H9 (cell line): ENCODE results near the gene EYA4. TPM values are rescaled to one million over a fixed set of nuclear protein-coding genes. Genes with fewer than 3 reads are reported as not detected.

Experiments
- DNase-seq: peaks from one replicate; pipeline ENCODE4 v3.0.0-alpha.2; 2017
- H2AFZ ChIP-seq: one replicate; pipeline ENCODE4 v1.6.1; 2013; ENCODE audit warnings: mild to moderate bottlenecking, low read length, control low read depth, moderate library complexity
- H2AK5ac ChIP-seq: 2 replicates; pipeline ENCODE4 v1.6.1; 2013; ENCODE audit warnings: low read length, control low read depth, mixed read lengths; ENCODE audit not compliant: insufficient read length
- H2BK120ac ChIP-seq: one replicate; pipeline ENCODE4 v1.6.1; 2013; ENCODE audit warnings: low read depth, mild to moderate bottlenecking, low read length, control low read depth, inconsistent platforms; ENCODE audit not compliant: poor library complexity, severe bottlenecking
- H2BK12ac ChIP-seq: 2 replicates; pipeline ENCODE4 v1.6.1; 2013; ENCODE audit warnings: low read length, control low read depth, mixed read lengths, low read depth; ENCODE audit not compliant: insufficient read length
- H2BK15ac ChIP-seq: 2 replicates; pipeline ENCODE4 v1.6.1; 2013; ENCODE audit warnings: low read depth, low read length, control low read depth
- H2BK20ac ChIP-seq: one replicate; pipeline ENCODE4 v1.6.1; 2013; ENCODE audit warnings: low read depth, mild to moderate bottlenecking, low read length, control low read depth, inconsistent platforms; ENCODE audit not compliant: poor library complexity, severe bottlenecking
- H2BK5ac ChIP-seq: 2 replicates; pipeline ENCODE4 v1.6.1; 2013; ENCODE audit warnings: low read length, control low read depth, mixed read lengths; ENCODE audit not compliant: insufficient read length
- H3K14ac ChIP-seq: 2 replicates; pipeline ENCODE4 v1.6.1; 2013; ENCODE audit warnings: low read length, control low read depth; ENCODE audit not compliant: insufficient read depth
- H3K18ac ChIP-seq: 2 replicates; pipeline ENCODE4 v1.6.1; 2013; ENCODE audit warnings: low read depth, mild to moderate bottlenecking, mixed read lengths, low read length, control low read depth; ENCODE audit not compliant: insufficient read length
- H3K23ac ChIP-seq: 2 replicates; pipeline ENCODE4 v1.6.1; 2013; ENCODE audit warnings: low read length, control low read depth, mixed read lengths, low read depth; ENCODE audit not compliant: insufficient read length
- H3K23me2 ChIP-seq: 2 replicates; pipeline ENCODE4 v1.6.1; 2013; ENCODE audit warnings: low read depth, mild to moderate bottlenecking, mixed read lengths, low read length, control low read depth; ENCODE audit not compliant: insufficient read length, poor library complexity, severe bottlenecking
- H3K27ac ChIP-seq: 2 replicates; pipeline ENCODE4 v1.5.1; 2013; ENCODE audit warnings: low read length, control low read depth, mixed read lengths, low read depth; ENCODE audit not compliant: insufficient read length
- H3K27me3 ChIP-seq: 2 replicates; pipeline ENCODE4 v1.6.1; 2013; ENCODE audit warnings: low read length, control low read depth, inconsistent platforms; ENCODE audit not compliant: insufficient read depth
- H3K4ac ChIP-seq: 2 replicates; pipeline ENCODE4 v1.6.1; 2013; ENCODE audit warnings: low read depth, mild to moderate bottlenecking, control low read depth, inconsistent platforms, low read length, moderate library complexity
- H3K4me1 ChIP-seq: 2 replicates; pipeline ENCODE4 v1.6.1; 2013; ENCODE audit warnings: low read length, control low read depth, inconsistent platforms; ENCODE audit not compliant: insufficient read depth
- H3K4me2 ChIP-seq: 2 replicates; pipeline ENCODE4 v1.6.1; 2013; ENCODE audit warnings: low read length, control low read depth, mixed read lengths; ENCODE audit not compliant: insufficient read length, insufficient read depth
- H3K56ac ChIP-seq: 2 replicates; pipeline ENCODE4 v1.6.1; 2013; ENCODE audit warnings: low read depth, mild to moderate bottlenecking, mixed read lengths, low read length, control low read depth; ENCODE audit not compliant: insufficient read length
- H3K79me1 ChIP-seq: 2 replicates; pipeline ENCODE4 v1.6.1; 2013; ENCODE audit warnings: low read depth, mild to moderate bottlenecking, moderate library complexity, low read length, control low read depth, inconsistent platforms; ENCODE audit not compliant: insufficient read depth, poor library complexity, severe bottlenecking
- H3K79me2 ChIP-seq: 2 replicates; pipeline ENCODE4 v1.6.1; 2013; ENCODE audit warnings: low read length, control low read depth, inconsistent platforms; ENCODE audit not compliant: insufficient read depth
- H3K9ac ChIP-seq: 2 replicates; pipeline ENCODE4 v1.6.1; 2013; ENCODE audit warnings: low read length, control low read depth, mixed read lengths; ENCODE audit not compliant: insufficient read length; ENCODE audit errors: extremely low read depth
- H3K9me3 ChIP-seq: one replicate; pipeline ENCODE4 v1.6.1; 2013; ENCODE audit warnings: low read depth, low read length, inconsistent platforms; ENCODE audit not compliant: control insufficient read depth
- H3T11ph ChIP-seq: one replicate; pipeline ENCODE4 v1.6.1; 2013; ENCODE audit warnings: mild to moderate bottlenecking, low read length, control low read depth, inconsistent platforms
- H4K20me1 ChIP-seq: one replicate; pipeline ENCODE4 v1.6.1; 2013; ENCODE audit not compliant: control insufficient read depth, insufficient read length, insufficient read depth
- H4K5ac ChIP-seq: 2 replicates; pipeline ENCODE4 v1.6.1; 2013; ENCODE audit warnings: low read depth, mild to moderate bottlenecking, mixed read lengths, low read length, control low read depth; ENCODE audit not compliant: insufficient read length
- H4K8ac ChIP-seq: replicated peaks from 2 replicates; pipeline ENCODE4 v1.6.1; 2013; ENCODE audit warnings: low read length, control low read depth, mixed read lengths, low read depth; ENCODE audit not compliant: insufficient read length
- H4K91ac ChIP-seq: 2 replicates; pipeline ENCODE4 v1.6.1; 2013; ENCODE audit warnings: low read depth, mild to moderate bottlenecking, moderate library complexity, mixed read lengths, low read length, control low read depth; ENCODE audit not compliant: insufficient read length
- H3K27ac Mint-ChIP-seq, 3 experiments: 2 replicates in 2 of 3; 3 replicates in 1 of 3; pipeline ENCODE4 v1.8.0; 2020 to 2021; ENCODE audit warnings: mixed read lengths in 3 of 3, mild to moderate bottlenecking in 1 of 3, moderate library complexity in 1 of 3
- H3K27me3 Mint-ChIP-seq: 2 replicates; pipeline ENCODE4 v1.8.0; 2021; ENCODE audit warnings: low read depth, mild to moderate bottlenecking, moderate library complexity, mixed read lengths
- H3K36me3 Mint-ChIP-seq, 3 experiments: 2 replicates in 2 of 3; 3 replicates in 1 of 3; pipeline ENCODE4 v1.8.0; 2020 to 2021; ENCODE audit warnings: low read depth in 3 of 3, mixed read lengths in 3 of 3; ENCODE audit not compliant: insufficient read depth in 1 of 3
- H3K4me1 Mint-ChIP-seq, 2 experiments: 2 replicates each; pipeline ENCODE4 v1.8.0; 2020; ENCODE audit warnings: mixed read lengths in 2 of 2
- H3K4me3 Mint-ChIP-seq, 2 experiments: 2 replicates in 1 of 2; 3 replicates in 1 of 2; pipeline ENCODE4 v1.8.0; 2020 to 2021; ENCODE audit warnings: mild to moderate bottlenecking in 2 of 2, mixed read lengths in 2 of 2, moderate library complexity in 1 of 2
- H3K9me3 Mint-ChIP-seq, 2 experiments: 2 replicates in 1 of 2; 3 replicates in 1 of 2; pipeline ENCODE4 v1.8.0; 2020; ENCODE audit warnings: mild to moderate bottlenecking in 2 of 2, mixed read lengths in 2 of 2, moderate library complexity in 1 of 2
- WGBS: extraction: QIAGEN DNeasy Blood & Tissue Kit; methylation state at CpG from one replicate; pipeline ENCODE4 v1.1.7; 2013; ENCODE audit warnings: missing lambda C conversion rate, low lambda C conversion rate, mixed read lengths; ENCODE audit not compliant: insufficient read length; ENCODE audit errors: extremely low coverage; 5-methylcytosine and 5-hydroxymethylcytosine counted together
- total RNA-seq: library from RNA; stranded (reverse); gene quantifications from 2 replicates; pipeline ENCODE4 v1.2.1, GENCODE V29; 2021
- TF ChIP-seq, protein P1 (sequence below): fragments of 200-600 bp; sonication (generic); conservative IDR thresholded peaks from 3 replicates; pipeline ENCODE4 v1.8.0; 2021; ENCODE audit warnings: antibody characterized with exemption, mild to moderate bottlenecking

The EYA4 gene
- total RNA-seq, 1 experiment from 2014 or later, result 0.26 TPM

DNA sequence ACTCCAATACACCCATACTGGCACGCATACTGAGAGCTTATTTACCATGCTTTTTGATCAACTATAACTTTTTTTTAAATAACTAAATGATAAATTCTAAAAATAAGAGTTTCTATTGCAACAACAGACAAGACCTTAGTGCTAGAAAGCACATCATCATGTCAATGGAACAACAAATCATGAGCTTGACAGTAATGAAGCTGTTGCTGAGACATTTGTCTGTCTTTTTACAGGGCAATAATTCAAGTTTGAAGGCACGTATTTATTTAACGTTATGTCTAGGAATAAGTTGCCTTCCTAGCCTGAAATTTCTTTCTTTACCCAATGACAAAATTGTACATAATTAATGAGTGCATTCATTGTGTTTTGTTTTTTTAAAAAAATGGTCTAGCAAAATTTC is 299.2 kb downstream of the EYA4 start:
- no peak overlapping the region for H3K9ac ChIP-seq
- WGBS, result no CpG with 5 or more reads among the region's 3 CpGs
- no peak overlapping the region for H3K27ac ChIP-seq
- no peak overlapping the region for H2BK12ac ChIP-seq
- TF ChIP-seq, protein P1, sequence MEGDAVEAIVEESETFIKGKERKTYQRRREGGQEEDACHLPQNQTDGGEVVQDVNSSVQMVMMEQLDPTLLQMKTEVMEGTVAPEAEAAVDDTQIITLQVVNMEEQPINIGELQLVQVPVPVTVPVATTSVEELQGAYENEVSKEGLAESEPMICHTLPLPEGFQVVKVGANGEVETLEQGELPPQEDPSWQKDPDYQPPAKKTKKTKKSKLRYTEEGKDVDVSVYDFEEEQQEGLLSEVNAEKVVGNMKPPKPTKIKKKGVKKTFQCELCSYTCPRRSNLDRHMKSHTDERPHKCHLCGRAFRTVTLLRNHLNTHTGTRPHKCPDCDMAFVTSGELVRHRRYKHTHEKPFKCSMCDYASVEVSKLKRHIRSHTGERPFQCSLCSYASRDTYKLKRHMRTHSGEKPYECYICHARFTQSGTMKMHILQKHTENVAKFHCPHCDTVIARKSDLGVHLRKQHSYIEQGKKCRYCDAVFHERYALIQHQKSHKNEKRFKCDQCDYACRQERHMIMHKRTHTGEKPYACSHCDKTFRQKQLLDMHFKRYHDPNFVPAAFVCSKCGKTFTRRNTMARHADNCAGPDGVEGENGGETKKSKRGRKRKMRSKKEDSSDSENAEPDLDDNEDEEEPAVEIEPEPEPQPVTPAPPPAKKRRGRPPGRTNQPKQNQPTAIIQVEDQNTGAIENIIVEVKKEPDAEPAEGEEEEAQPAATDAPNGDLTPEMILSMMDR, result no peak
- H4K91ac ChIP-seq, result no peak overlapping the region
- no peaks in the 10 kb centered on the region for H3K9me3 Mint-ChIP-seq
- no peak overlapping the region for H3K4ac ChIP-seq
- H3K9me3 ChIP-seq, result no peaks in the 10 kb centered on the region
- H2BK5ac ChIP-seq, result no peak overlapping the region
- no peak overlapping the region for H3K27ac Mint-ChIP-seq
- no peak for DNase-seq
- no peak overlapping the region for H3K4me3 Mint-ChIP-seq
- H3K79me2 ChIP-seq, result no peaks in the 10 kb centered on the region
- no peaks in the 10 kb centered on the region for H3K79me1 ChIP-seq
- no peak overlapping the region for H2AFZ ChIP-seq
- no peak overlapping the region for H3K56ac ChIP-seq
- no peak overlapping the region for H3K18ac ChIP-seq
- H2BK20ac ChIP-seq, result no peak overlapping the region
- no peak overlapping the region for H3K4me2 ChIP-seq
- no peak overlapping the region for H3T11ph ChIP-seq
- H4K5ac ChIP-seq, result no peak overlapping the region
- no peak overlapping the region for H3K14ac ChIP-seq
- no peaks in the 10 kb centered on the region for H3K36me3 Mint-ChIP-seq
- H3K23me2 ChIP-seq, result no peaks in the 10 kb centered on the region
- H3K23ac ChIP-seq, result no peak overlapping the region
- no peak overlapping the region for H4K8ac ChIP-seq
- H4K20me1 ChIP-seq, result no peaks in the 10 kb centered on the region
- H2BK120ac ChIP-seq, result no peak overlapping the region
- no peak overlapping the region for H2BK15ac ChIP-seq
- no peak overlapping the region for H2AK5ac ChIP-seq
- H3K4me1 Mint-ChIP-seq, result peaks cover 5 to 6% of the 10 kb centered on the region in 2 experiments; a peak in 2 of 4 replicates
- no peaks in the 10 kb centered on the region for H3K27me3 ChIP-seq
- H3K4me1 ChIP-seq, result no peaks in the 10 kb centered on the region
- H3K27me3 Mint-ChIP-seq, result no peaks in the 10 kb centered on the region
